ENCODE data around the gene FOLR1. TPM values are rescaled to one million over a fixed set of nuclear protein-coding genes. Genes with fewer than 3 reads are reported as not detected.
A peak's percentile ranks its signal among the peaks of the same experiment; 100 is the strongest.

The FOLR1 gene
- total RNA-seq, 1 donor from 2014 or later: 2.7 TPM

- peaks cover 6% of the 10 kb centered on the region for H3K9me3 Mint-ChIP-seq
- H3K36me3 Mint-ChIP-seq: peaks cover 10% of the 10 kb centered on the region
- peak overlapping the region; percentile 84 for H3K4me3 Mint-ChIP-seq
- no peak for TF ChIP-seq CTCF (conservative IDR thresholded peaks at IDR 0.05)
- H3K27ac Mint-ChIP-seq: peak overlapping the region; percentile 56
- DNase-seq (ENCODE audit: extremely low spot score, unreplicated experiment): no peak
- peaks cover 27% of the 10 kb centered on the region for H3K4me1 Mint-ChIP-seq (ENCODE audit: unreplicated experiment)
- peaks cover 43% of the 10 kb centered on the region for H3K27me3 Mint-ChIP-seq
These were observed 48.0 kb downstream of the FOLR1 start for GRCh38 chr11:72239849-72240460.

- peak overlapping the region; percentile 84 for H3K4me3 Mint-ChIP-seq
- peaks cover 10% of the 10 kb centered on the region for H3K36me3 Mint-ChIP-seq
- H3K27me3 Mint-ChIP-seq: peaks cover 43% of the 10 kb centered on the region
- TF ChIP-seq CTCF (conservative IDR thresholded peaks at IDR 0.05): no peak
- peak overlapping the region; percentile 56 for H3K27ac Mint-ChIP-seq
- DNase-seq (ENCODE audit: extremely low spot score, unreplicated experiment): no peak
- peaks cover 6% of the 10 kb centered on the region for H3K9me3 Mint-ChIP-seq
- peaks cover 27% of the 10 kb centered on the region for H3K4me1 Mint-ChIP-seq (ENCODE audit: unreplicated experiment)
These were observed 48.7 kb downstream of the FOLR1 start for GRCh38 chr11:72240461-72241290.

GRCh38 chr11:72241291-72241781 lies 49.4 kb downstream of the FOLR1 start:
- no peak for DNase-seq (ENCODE audit: extremely low spot score, unreplicated experiment)
- Mint-ChIP-seq H3K27ac (no peak overlapping the region), H3K36me3 (peaks cover 10% of the 10 kb centered on the region), H3K9me3 (peaks cover 6% of the 10 kb centered on the region), H3K4me1 (ENCODE audit: unreplicated experiment) (peaks cover 27% of the 10 kb centered on the region), H3K4me3 (peak overlapping the region; percentile 20), H3K27me3 (peaks cover 43% of the 10 kb centered on the region)
- TF ChIP-seq CTCF (conservative IDR thresholded peaks at IDR 0.05): no peak

- H3K9me3 Mint-ChIP-seq: peaks cover 6% of the 10 kb centered on the region
- H3K27ac Mint-ChIP-seq: no peak overlapping the region
- H3K27me3 Mint-ChIP-seq: peaks cover 43% of the 10 kb centered on the region
- H3K4me3 Mint-ChIP-seq: peak overlapping the region; percentile 61
- no peak for DNase-seq (ENCODE audit: extremely low spot score, unreplicated experiment)
- H3K36me3 Mint-ChIP-seq: peaks cover 10% of the 10 kb centered on the region
- H3K4me1 Mint-ChIP-seq (ENCODE audit: unreplicated experiment): peaks cover 23% of the 10 kb centered on the region
- TF ChIP-seq CTCF (conservative IDR thresholded peaks at IDR 0.05): no peak
These were observed 50.2 kb downstream of the FOLR1 start for GRCh38 chr11:72242141-72242540.

- DNase-seq (ENCODE audit: extremely low spot score, unreplicated experiment): no peak
- Mint-ChIP-seq H3K27ac (peak overlapping the region; percentile 32), H3K9me3 (peaks cover 6% of the 10 kb centered on the region), H3K4me3 (peak overlapping the region; percentile 63), H3K36me3 (peaks cover 10% of the 10 kb centered on the region), H3K27me3 (peaks cover 48% of the 10 kb centered on the region), H3K4me1 (ENCODE audit: unreplicated experiment) (peaks cover 23% of the 10 kb centered on the region)
- TF ChIP-seq CTCF (conservative IDR thresholded peaks at IDR 0.05): no peak
These were observed 51.5 kb downstream of the FOLR1 start for GRCh38 chr11:72243173-72244059.

Measured in type B pancreatic cell (in vitro differentiated cells).